ENCODE measurements around the gene CD28. TPM values are rescaled to one million over a fixed set of nuclear protein-coding genes. Genes with fewer than 3 reads are reported as not detected.

Gene CD28
- total and polyA plus RNA-seq, 4 donors: 0.14 to 3.0 (median 0.92) TPM

DNA sequence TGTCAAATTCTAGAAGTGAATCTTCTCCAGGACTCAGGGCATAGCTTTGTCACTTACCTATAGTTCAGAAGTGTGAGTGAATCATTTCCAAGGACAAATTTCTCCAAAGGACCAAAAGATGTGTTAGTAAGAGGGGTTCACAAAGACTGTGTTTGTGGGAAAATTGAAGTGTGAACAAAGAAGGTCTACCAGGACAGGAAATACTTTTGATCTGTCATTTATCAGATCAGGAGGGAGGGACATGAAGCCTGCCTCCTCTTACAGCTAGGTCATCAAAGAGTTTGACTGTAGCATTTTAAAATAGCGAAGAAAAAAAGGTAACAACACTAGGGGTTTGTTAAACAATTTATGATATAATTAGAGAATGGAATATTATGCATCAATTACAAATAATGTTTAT lies 2.0 kb upstream of the CD28 start:
- 80 to 94% methylated on average over 1 of the region's 1 CpG for WGBS, 2 donors
- no peak overlapping the region for H3K4me3 ChIP-seq

DNA sequence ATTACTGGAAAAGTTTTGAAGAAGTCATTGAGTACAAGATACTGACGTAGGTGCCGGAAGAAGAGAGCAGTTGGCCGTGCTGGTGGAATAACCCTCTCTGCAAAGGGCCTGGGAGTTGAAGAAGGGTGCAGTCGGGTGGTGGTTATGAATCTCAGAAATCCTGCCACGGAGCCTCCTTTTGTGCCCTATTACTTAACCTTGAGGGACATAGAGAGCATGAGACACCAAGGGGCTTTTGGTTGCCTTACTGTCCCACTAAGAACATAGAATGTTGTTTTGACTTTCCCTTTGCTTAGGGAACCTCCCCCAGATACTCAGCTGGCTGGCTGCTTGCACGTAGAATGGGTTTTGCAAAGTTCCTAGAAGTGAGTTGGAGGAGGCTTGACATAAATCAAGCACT lies 1.3 kb upstream of the CD28 start:
- H3K9ac ChIP-seq (ENCODE audit: insufficient read depth in 1 of 2, low read length in 2 of 2): no peak overlapping the region

More for the DNA sequence above, 2.0 kb upstream of the CD28 start:
- Histone ChIP-seq H3K27ac (ENCODE audit: low read depth in 1 of 2, low read length in 1 of 2) (no peak overlapping the region), H3K9ac (ENCODE audit: insufficient read depth in 1 of 2, low read length in 2 of 2) (no peak overlapping the region), H3K27me3 (ENCODE audit: control insufficient read depth in 3 of 3, insufficient read depth in 3 of 3, low read length in 2 of 3) (no peaks in the 10 kb centered on the region), H3K4me1 (ENCODE audit: control insufficient read depth in 5 of 5, insufficient read depth in 5 of 5, low read length in 5 of 5) (peaks cover 0 to 2% (median 0%) of the 10 kb centered on the region in 5 donors), H3K9me3 (ENCODE audit: control insufficient read depth in 4 of 4, insufficient read depth in 3 of 4, low read length in 3 of 4) (no peaks in the 10 kb centered on the region), H3K36me3 (ENCODE audit: control insufficient read depth in 4 of 4, insufficient read depth in 4 of 4, low read length in 4 of 4) (no peaks in the 10 kb centered on the region)
- no peak for TF ChIP-seq CTCF (IDR thresholded peaks at IDR 0.05; ENCODE audit: control extremely low read depth, extremely low read depth)
- DNase-seq: no peak
- ATAC-seq (ENCODE audit: insufficient read depth, low FRiP score): no peak

GRCh38 chr2:203707530-203707929 lies 1.1 kb downstream of the CD28 start:
- Histone ChIP-seq H3K9me3 (ENCODE audit: control insufficient read depth in 4 of 4, insufficient read depth in 3 of 4, low read length in 3 of 4) (no peaks in the 10 kb centered on the region), H3K9ac (ENCODE audit: insufficient read depth in 1 of 2, low read length in 2 of 2) (no peak overlapping the region), H3K4me1 (ENCODE audit: control insufficient read depth in 5 of 5, insufficient read depth in 5 of 5, low read length in 5 of 5) (peaks cover 0 to 3% (median 0%) of the 10 kb centered on the region in 5 donors), H3K36me3 (ENCODE audit: control insufficient read depth in 4 of 4, insufficient read depth in 4 of 4, low read length in 4 of 4) (no peaks in the 10 kb centered on the region), H3K4me3 (no peak overlapping the region), H3K27me3 (ENCODE audit: control insufficient read depth in 3 of 3, insufficient read depth in 3 of 3, low read length in 2 of 3) (no peaks in the 10 kb centered on the region), H3K27ac (ENCODE audit: low read depth in 1 of 2, low read length in 1 of 2) (no peak overlapping the region)
- DNase-seq (no peak), ATAC-seq (ENCODE audit: insufficient read depth, low FRiP score) (no peak)
- TF ChIP-seq CTCF (IDR thresholded peaks at IDR 0.05; ENCODE audit: control extremely low read depth, extremely low read depth): no peak
- 93 to 97% methylated on average over 5 of the region's 5 CpGs for WGBS, 2 donors

More for the DNA sequence above, 1.3 kb upstream of the CD28 start:
- 88 to 92% methylated on average over 6 of the region's 6 CpGs for WGBS, 2 donors
- H3K27ac ChIP-seq (ENCODE audit: low read depth in 1 of 2, low read length in 1 of 2): no peak overlapping the region
- no peaks in the 10 kb centered on the region for H3K27me3 ChIP-seq (ENCODE audit: control insufficient read depth in 3 of 3, insufficient read depth in 3 of 3, low read length in 2 of 3)
- no peak overlapping the region for H3K4me3 ChIP-seq
- no peak for DNase-seq
- no peaks in the 10 kb centered on the region for H3K36me3 ChIP-seq (ENCODE audit: control insufficient read depth in 4 of 4, insufficient read depth in 4 of 4, low read length in 4 of 4)
- H3K4me1 ChIP-seq (ENCODE audit: control insufficient read depth in 5 of 5, insufficient read depth in 5 of 5, low read length in 5 of 5): peaks cover 0 to 2% (median 0%) of the 10 kb centered on the region in 5 donors
- H3K9me3 ChIP-seq (ENCODE audit: control insufficient read depth in 4 of 4, insufficient read depth in 3 of 4, low read length in 3 of 4): no peaks in the 10 kb centered on the region
- no peak for TF ChIP-seq CTCF (IDR thresholded peaks at IDR 0.05; ENCODE audit: control extremely low read depth, extremely low read depth)
- ATAC-seq (ENCODE audit: insufficient read depth, low FRiP score): no peak

- no peak for ATAC-seq (ENCODE audit: insufficient read depth, low FRiP score)
- no peak overlapping the region for H3K4me3 ChIP-seq
- no peak for TF ChIP-seq CTCF (IDR thresholded peaks at IDR 0.05; ENCODE audit: control extremely low read depth, extremely low read depth)
- 89 to 93% methylated on average over 11 of the region's 11 CpGs for WGBS, 2 donors
- no peak overlapping the region for H3K9ac ChIP-seq (ENCODE audit: insufficient read depth in 1 of 2, low read length in 2 of 2)
- H3K27me3 ChIP-seq (ENCODE audit: control insufficient read depth in 3 of 3, insufficient read depth in 3 of 3, low read length in 2 of 3): no peaks in the 10 kb centered on the region
- no peak for DNase-seq
- H3K36me3 ChIP-seq (ENCODE audit: control insufficient read depth in 4 of 4, insufficient read depth in 4 of 4, low read length in 4 of 4): no peaks in the 10 kb centered on the region
- H3K4me1 ChIP-seq (ENCODE audit: control insufficient read depth in 5 of 5, insufficient read depth in 5 of 5, low read length in 5 of 5): peaks cover 0 to 3% (median 0%) of the 10 kb centered on the region in 5 donors
- no peaks in the 10 kb centered on the region for H3K9me3 ChIP-seq (ENCODE audit: control insufficient read depth in 4 of 4, insufficient read depth in 3 of 4, low read length in 3 of 4)
- no peak overlapping the region for H3K27ac ChIP-seq (ENCODE audit: low read depth in 1 of 2, low read length in 1 of 2)
Observed at GRCh38 chr2:203708846-203709396, 2.5 kb downstream of the CD28 start.
